Activated naive CD8-positive, alpha-beta T cell treated with anti-CD3 and anti-CD28 coated beads for 36 hours (primary cell): ENCODE measurements around the gene RALGAPA2. TPM values are rescaled to one million over a fixed set of nuclear protein-coding genes. Genes with fewer than 3 reads are reported as not detected.

Experiments
- DNase-seq: peaks from one replicate; pipeline ENCODE4 v3.0.0; 2021
- H3K27ac Mint-ChIP-seq: one replicate; pipeline ENCODE4 v1.8.0; 2022; ENCODE audit warnings: mild to moderate bottlenecking, moderate library complexity, mixed read lengths
- H3K27me3 Mint-ChIP-seq: one replicate; pipeline ENCODE4 v1.8.0; 2022; ENCODE audit warnings: mild to moderate bottlenecking, mixed read lengths
- H3K36me3 Mint-ChIP-seq: one replicate; pipeline ENCODE4 v1.8.0; 2021; ENCODE audit warnings: mild to moderate bottlenecking, mixed read lengths
- H3K4me1 Mint-ChIP-seq: one replicate; pipeline ENCODE4 v1.8.0; 2021; ENCODE audit warnings: mixed read lengths
- H3K4me3 Mint-ChIP-seq: one replicate; pipeline ENCODE4 v1.8.0; 2022; ENCODE audit warnings: mild to moderate bottlenecking, moderate library complexity, mixed read lengths
- H3K9me3 Mint-ChIP-seq: one replicate; pipeline ENCODE4 v1.8.0; 2022; ENCODE audit warnings: mixed read lengths
- total RNA-seq, 2 experiments: library from RNA; stranded (reverse); gene quantifications; one replicate each; pipeline ENCODE4 v1.2.3, GENCODE V29; 2021

Gene RALGAPA2
- total RNA-seq, 2 experiments from 2014 or later: 14.7 to 15.6 TPM

DNA sequence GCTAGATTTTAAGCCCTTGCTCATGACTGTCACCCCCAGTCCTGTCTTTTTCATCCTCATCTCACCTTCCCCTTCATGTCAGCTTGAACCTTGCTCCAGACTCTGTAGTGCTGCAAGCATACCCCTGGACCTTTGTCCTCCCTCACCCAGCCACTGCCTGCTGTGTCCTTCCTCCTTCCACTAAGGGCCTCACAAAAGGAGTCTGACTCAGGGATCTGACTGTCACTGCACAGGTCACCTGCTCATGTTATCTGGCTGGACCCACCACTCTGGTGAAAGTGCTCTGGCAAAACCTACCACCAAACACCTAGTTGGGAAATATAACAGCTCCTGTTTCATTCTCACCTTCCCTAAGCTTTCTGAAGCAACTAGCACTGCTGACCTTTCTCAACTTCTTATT lies 193.2 kb downstream of the RALGAPA2 start:
- Mint-ChIP-seq H3K4me1 (no peaks in the 10 kb centered on the region), H3K9me3 (no peaks in the 10 kb centered on the region), H3K4me3 (no peak overlapping the region), H3K27me3 (no peaks in the 10 kb centered on the region), H3K27ac (no peak overlapping the region), H3K36me3 (peaks cover 18% of the 10 kb centered on the region)
- DNase-seq: no peak

DNA sequence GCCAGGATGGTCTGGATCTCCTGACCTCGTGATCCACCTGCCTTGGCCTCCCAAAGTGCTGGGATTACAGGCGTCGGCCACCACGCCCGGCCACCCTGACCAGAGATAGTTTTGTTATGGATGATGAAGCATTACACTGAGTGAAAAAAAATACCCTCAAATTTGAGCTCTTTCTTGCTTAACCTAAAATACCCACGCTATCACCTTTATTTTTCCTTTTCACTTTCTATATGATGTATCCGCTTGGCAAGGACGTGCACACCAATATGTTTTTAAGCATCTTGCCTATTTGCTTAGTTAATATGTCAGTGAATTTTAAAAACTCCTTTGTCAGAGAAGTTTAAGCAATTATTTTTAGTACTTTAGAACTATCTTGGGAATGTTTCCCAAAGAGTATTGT lies 194.2 kb downstream of the RALGAPA2 start:
- H3K9me3 Mint-ChIP-seq: no peaks in the 10 kb centered on the region

DNA sequence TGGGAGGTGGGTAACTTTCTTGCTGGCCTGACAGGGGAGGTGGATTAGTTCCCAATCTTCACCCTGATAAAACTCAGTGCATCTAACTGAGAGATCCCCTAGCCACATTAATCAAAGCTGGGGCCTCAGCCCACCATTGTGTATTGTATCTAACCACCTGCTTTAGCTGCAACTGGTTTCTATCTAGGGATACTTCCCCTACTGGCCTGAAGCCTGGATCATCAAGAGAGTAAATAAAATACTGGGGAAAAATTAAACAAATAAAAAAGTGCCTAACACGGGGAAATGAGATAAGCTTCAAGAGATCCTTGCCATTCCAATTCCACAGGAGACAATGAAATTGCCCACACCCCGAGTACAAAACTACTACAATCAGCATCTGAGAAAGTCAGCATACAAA lies 195.1 kb downstream of the RALGAPA2 start:
- H3K27me3 Mint-ChIP-seq: no peaks in the 10 kb centered on the region
- no peaks in the 10 kb centered on the region for H3K9me3 Mint-ChIP-seq
- no peaks in the 10 kb centered on the region for H3K4me1 Mint-ChIP-seq
- H3K36me3 Mint-ChIP-seq: peaks cover 29% of the 10 kb centered on the region
- DNase-seq: no peak
- H3K27ac Mint-ChIP-seq: no peak overlapping the region
- no peak overlapping the region for H3K4me3 Mint-ChIP-seq

More for the DNA sequence above, 194.2 kb downstream of the RALGAPA2 start:
- Mint-ChIP-seq H3K27ac (no peak overlapping the region), H3K36me3 (peaks cover 21% of the 10 kb centered on the region), H3K27me3 (no peaks in the 10 kb centered on the region), H3K4me3 (no peak overlapping the region), H3K4me1 (no peaks in the 10 kb centered on the region)
- no peak for DNase-seq

DNA sequence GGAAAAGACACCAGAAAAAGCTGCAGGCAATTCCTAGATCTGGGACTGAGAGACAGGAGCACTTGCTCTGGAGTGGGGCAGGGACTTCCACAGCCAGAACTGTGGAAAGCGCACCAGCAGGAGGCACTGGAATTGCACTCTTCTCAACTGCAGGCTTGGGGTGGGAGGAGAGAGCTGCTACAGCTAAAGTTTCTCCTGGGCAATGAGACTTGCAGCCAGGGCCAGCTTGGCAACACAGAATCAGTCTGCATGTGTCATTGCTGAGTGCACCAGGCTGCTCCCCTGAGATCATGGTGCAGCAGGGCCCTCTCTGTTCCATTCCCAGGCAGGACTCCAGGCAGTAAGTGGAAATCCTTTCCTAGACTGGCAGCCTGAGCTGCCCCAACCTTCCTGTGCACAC lies 198.7 kb downstream of the RALGAPA2 start:
- H3K4me1 Mint-ChIP-seq: no peaks in the 10 kb centered on the region
- peaks cover 39% of the 10 kb centered on the region for H3K36me3 Mint-ChIP-seq

DNA sequence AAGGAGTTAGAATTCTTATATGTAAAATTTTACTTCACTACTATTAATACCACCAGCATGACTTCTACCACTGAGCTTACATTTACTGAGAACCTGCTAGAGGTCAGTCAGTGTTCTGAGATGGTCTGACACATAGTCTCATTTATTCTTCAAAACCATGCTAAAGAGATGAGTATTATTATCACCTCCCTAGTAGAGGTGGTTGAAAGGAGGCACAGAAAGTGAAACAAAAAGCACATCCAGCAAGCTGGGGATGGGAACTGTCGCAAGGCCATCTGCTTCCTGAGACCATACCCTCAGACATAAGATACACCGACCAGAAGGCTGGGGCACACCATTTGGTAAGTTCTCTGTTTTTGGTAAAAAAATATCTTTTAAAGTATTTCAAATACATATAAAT lies 206.9 kb downstream of the RALGAPA2 start:
- Mint-ChIP-seq H3K36me3 (peaks cover 30% of the 10 kb centered on the region), H3K27ac (no peak overlapping the region), H3K27me3 (no peaks in the 10 kb centered on the region), H3K9me3 (no peaks in the 10 kb centered on the region), H3K4me1 (peaks cover 2% of the 10 kb centered on the region), H3K4me3 (no peak overlapping the region)
- DNase-seq: no peak

More for the DNA sequence above, 198.7 kb downstream of the RALGAPA2 start:
- Mint-ChIP-seq H3K27ac (no peak overlapping the region), H3K4me3 (no peak overlapping the region), H3K27me3 (no peaks in the 10 kb centered on the region), H3K9me3 (no peaks in the 10 kb centered on the region)
- no peak for DNase-seq

DNA sequence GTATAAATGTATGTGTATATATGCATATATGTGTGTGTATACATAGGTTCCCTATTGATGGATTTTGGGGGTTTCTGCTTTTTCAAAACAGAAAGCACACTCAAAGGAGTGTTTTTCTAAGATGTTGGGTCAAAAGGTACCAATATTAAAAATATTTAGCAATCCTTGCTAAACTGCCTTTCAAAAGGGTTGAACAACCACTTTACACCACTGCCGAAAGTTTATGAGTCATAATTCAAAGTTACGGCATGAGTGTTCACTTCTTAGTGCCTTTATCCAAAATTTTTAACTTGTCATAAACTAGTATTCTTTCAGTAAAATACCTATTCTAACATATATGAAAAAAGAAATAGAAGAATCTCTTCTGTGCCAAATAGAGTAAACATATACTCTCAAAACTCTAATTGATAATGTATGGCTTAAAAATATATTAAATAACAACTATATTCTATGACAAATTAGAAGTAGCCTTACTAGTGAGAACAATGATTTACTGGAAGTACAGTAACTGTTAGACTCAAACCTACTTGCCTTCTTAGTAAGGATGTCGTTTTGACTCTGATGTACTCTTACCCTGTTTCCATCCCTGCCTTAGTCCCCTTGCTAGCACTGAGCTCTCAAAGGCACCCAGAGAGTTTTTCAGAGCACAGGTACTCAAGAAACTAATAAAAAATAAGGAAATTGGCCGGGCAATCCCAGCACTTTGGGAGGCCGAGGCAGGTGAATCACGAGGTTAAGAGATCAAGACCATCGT lies 208.5 kb downstream of the RALGAPA2 start:
- H3K27ac Mint-ChIP-seq: no peak overlapping the region
- no peak overlapping the region for H3K4me3 Mint-ChIP-seq
- H3K4me1 Mint-ChIP-seq: peaks cover 2% of the 10 kb centered on the region
- peaks cover 27% of the 10 kb centered on the region for H3K36me3 Mint-ChIP-seq
- H3K9me3 Mint-ChIP-seq: no peaks in the 10 kb centered on the region
- no peak for DNase-seq
- no peaks in the 10 kb centered on the region for H3K27me3 Mint-ChIP-seq

DNA sequence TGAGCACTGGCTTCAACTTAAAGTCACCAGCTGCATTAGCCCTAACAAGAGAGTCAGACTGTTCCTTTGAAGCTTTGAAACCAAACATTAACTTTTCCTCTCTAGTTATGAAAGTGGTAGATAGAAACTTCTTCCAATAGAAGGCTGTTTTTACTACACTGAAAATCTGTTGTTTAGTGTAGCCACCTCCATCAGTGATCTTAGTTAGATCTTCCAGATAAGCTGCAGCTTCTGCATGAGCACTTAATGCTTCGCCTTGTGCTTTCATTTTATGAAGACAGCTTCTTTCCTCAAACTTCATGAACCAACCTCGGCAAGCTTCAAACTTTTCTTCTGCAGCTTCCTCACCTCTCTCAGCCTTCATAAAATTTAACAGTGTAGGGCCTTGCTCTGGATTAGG lies 211.3 kb downstream of the RALGAPA2 start:
- peaks cover 5% of the 10 kb centered on the region for H3K4me1 Mint-ChIP-seq
- no peak overlapping the region for H3K27ac Mint-ChIP-seq
- H3K36me3 Mint-ChIP-seq: peaks cover 29% of the 10 kb centered on the region
- H3K9me3 Mint-ChIP-seq: no peaks in the 10 kb centered on the region
- no peak for DNase-seq
- no peak overlapping the region for H3K4me3 Mint-ChIP-seq
- no peaks in the 10 kb centered on the region for H3K27me3 Mint-ChIP-seq

DNA sequence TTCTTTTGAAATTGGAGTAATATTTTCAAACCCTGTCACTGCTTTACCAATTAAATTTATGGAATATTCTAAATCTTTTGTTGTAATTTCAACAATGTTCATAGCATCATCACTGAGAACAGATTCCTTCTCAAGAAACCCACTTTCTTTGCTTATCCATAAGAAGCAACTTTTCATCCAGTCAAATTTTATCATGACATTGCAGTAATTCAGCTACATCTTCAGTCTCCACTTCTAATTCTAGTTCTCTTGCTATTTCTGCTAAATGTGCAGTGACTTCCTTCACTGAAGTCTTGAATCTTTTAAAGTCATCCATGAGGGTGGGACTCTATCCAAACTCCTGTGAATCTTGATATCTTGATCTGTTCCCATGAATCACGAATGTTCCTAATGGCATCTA lies 212.1 kb downstream of the RALGAPA2 start:
- Mint-ChIP-seq H3K36me3 (peaks cover 29% of the 10 kb centered on the region), H3K4me1 (peaks cover 4% of the 10 kb centered on the region), H3K27ac (no peak overlapping the region), H3K27me3 (no peaks in the 10 kb centered on the region), H3K4me3 (no peak overlapping the region), H3K9me3 (no peaks in the 10 kb centered on the region)
- DNase-seq: no peak

DNA sequence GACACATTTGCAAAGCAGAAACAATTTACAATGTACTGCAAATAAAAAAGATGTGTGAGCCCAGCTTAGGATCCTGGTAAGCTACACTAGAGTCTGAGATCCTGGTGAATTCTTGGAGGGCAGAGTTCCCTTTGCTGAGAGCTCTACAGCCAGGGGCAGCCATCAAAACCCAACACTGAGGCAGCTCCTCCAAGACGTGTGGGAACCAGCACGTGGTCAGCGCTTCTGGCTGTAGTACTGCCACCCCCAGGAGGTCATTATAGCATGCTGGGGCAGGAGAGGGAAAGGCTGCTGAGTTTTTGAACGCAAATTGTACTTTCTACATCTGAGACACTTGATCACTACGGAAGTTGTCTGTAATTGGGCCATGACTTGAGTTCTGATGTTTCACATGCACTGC lies 213.0 kb downstream of the RALGAPA2 start:
- no peak overlapping the region for H3K27ac Mint-ChIP-seq
- no peaks in the 10 kb centered on the region for H3K27me3 Mint-ChIP-seq
- no peak overlapping the region for H3K4me3 Mint-ChIP-seq
- peaks cover 24% of the 10 kb centered on the region for H3K36me3 Mint-ChIP-seq
- no peaks in the 10 kb centered on the region for H3K9me3 Mint-ChIP-seq
- DNase-seq: no peak
- peaks cover 4% of the 10 kb centered on the region for H3K4me1 Mint-ChIP-seq

DNA sequence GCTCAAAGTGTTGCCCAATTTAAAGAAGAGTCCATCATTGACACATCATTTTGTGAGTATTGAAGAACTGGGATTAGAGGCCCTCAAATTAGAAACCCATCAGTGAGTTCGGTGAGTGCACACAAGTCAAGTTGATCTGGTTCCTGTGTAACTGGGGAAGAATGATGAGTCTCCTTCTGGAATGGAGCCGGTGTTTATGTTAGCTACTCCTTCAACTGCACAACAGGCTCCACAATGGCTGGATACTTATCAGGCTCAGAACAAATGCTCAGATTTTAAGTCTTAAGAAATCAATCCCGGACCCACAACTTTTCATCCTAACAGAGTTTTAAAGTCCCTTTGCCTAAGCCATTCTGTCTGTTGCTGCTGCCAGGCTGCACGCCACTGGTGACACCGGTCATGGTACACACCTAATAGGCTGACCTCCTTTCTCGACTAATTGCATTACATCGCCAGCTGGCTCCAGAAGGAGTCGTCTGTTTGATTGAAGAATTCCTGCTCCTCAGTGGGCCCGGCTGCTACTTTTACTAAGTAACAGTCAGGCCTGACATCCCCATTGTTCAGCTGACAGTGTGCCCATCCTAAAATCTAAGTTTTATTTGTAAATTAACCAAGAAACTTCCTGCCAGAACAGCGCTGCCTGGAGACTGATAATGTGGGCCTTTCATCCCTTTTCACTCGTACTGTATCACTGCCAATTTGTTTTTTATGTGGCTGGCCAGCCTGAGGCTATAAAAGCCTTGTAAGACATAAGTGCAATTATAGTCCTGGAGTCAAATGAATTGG lies 214.2 kb downstream of the RALGAPA2 start:
- Mint-ChIP-seq H3K27me3 (no peaks in the 10 kb centered on the region), H3K36me3 (peaks cover 23% of the 10 kb centered on the region), H3K4me1 (peaks cover 4% of the 10 kb centered on the region), H3K4me3 (no peak overlapping the region), H3K27ac (no peak overlapping the region), H3K9me3 (no peaks in the 10 kb centered on the region)
- DNase-seq: no peak

DNA sequence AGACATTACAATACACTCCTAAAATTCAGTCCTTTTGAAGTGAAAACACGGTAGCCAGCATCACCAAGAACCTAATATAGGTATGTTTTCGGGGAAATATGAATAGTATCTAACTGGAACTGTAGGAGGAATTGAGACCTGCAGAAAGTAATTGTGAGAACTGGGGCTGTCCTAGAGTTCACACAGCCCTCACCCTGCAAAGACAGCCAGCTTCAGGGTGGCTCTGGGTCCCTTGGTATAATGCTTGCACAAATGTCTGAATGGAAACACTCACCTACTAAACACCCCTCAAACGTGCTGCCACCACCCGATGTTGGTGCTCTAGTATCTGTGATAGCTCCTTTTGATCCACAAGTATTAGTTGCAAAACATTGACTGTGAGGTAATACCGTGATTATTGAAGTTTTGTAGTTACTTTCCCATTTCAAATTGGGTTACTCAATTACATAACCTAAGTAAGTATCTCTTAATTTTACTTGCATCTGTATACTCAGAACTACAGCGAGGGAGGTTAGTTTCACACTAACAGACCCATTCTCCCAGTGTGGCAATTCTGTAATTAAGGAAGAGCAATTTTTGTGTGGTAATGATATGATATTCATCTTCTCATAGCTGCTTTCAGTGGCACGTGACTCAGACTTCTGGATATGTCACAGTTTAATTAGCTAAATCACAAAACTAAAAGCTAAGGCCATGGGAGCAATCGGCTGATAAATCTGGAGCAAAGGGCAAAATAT lies 215.0 kb downstream of the RALGAPA2 start:
- Mint-ChIP-seq H3K27me3 (no peaks in the 10 kb centered on the region), H3K4me3 (no peak overlapping the region), H3K9me3 (no peaks in the 10 kb centered on the region), H3K4me1 (peaks cover 4% of the 10 kb centered on the region), H3K27ac (no peak overlapping the region), H3K36me3 (peaks cover 21% of the 10 kb centered on the region)
- no peak for DNase-seq

DNA sequence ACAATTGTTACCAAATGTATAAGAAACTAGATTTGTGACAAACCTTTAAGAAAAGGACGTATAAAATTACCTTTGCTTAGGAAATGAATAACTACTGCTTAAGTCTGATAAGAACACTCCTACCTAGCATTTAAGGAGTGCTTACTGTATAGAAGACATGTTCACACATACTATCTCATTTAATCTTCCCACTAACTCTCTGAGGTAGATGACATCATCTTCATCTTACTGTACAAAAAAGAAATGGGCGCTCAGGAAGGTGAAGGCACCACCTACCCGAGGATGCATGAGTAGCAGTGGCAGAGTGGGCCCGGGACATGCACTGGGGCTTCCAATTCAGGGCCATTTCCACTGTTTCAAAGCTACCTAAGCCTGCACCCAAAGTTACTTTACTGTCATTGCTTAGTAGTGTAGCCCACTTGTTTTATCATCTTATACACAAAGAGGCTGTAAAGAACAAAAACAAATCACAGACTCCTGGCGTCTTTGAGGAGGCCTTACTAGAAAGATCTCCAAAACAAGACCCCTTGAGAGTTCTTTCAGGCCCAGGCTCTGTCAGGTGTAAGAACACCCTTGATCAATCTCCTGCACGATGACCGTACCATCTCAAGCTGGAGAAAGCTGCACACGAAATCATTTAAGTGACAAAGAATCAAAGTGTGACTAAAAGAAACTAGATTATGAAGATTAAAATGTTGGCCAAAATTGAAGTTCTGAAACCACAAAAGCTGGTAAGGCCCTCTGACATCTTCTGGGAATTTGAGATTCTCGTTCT lies 216.5 kb downstream of the RALGAPA2 start:
- H3K9me3 Mint-ChIP-seq: no peaks in the 10 kb centered on the region
- H3K4me1 Mint-ChIP-seq: peaks cover 17% of the 10 kb centered on the region
- no peak for DNase-seq
- no peaks in the 10 kb centered on the region for H3K27me3 Mint-ChIP-seq
- peaks cover 16% of the 10 kb centered on the region for H3K36me3 Mint-ChIP-seq
- no peak overlapping the region for H3K4me3 Mint-ChIP-seq
- H3K27ac Mint-ChIP-seq: no peak overlapping the region

DNA sequence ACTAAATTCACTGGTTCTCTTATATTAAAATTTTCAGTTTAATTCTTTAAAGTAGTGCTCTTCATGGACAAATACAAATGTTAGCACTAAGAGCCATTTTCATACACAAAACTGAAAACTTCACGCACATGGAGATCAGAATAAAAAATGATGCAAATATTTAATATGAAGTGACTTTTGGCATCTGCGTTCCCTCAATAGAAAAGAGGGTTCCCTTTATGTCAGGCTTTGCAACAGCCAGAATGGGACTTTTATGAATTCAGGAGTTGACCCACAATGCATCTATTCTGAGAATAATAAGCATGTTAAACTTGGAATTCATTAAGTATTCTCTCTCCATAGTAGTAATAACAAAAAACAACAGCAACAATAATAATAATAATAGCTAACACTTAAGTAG lies 218.7 kb downstream of the RALGAPA2 start:
- Mint-ChIP-seq H3K9me3 (no peaks in the 10 kb centered on the region), H3K27me3 (no peaks in the 10 kb centered on the region), H3K4me3 (no peak overlapping the region), H3K4me1 (peaks cover 35% of the 10 kb centered on the region), H3K36me3 (peaks cover 28% of the 10 kb centered on the region), H3K27ac (no peak overlapping the region)
- DNase-seq: no peak

DNA sequence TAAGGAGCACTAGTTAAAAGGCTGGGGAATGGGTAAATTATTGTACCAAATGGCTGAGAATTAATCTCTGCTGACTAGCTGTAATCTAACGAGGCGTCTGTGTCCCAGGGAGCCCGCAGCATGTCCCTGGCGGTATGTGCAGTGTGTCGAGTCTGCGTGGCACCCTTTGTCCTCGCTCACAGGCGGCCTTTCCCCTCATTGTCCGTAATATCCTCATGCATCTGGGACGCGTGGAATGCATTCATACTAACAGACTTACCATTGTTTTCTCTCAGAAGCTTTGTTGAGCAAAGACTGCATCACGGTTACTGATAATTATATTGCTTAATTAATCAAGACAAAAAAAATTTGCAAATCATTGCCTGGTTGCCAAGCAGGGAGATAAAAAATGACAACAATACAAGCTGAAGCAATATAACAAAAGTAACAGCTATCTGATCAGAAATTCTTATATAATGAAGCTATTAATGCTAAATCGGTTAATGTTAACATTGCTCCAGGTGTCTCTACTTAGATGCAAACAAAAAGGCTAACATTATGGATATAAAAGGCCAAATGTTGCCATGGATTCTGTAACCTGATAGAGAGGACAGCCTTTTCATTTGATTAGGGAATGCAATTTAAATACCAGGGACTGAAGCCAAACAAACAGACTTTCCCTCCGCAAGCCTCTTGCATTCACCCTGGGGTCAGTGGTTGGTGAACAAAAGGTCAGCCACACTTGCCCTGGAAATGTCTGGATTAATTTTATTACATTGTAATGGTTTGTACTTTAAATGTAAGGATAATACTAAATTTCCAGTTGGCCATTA lies 219.7 kb downstream of the RALGAPA2 start:
- Mint-ChIP-seq H3K9me3 (no peaks in the 10 kb centered on the region), H3K27ac (peak overlapping the region; percentile 93), H3K4me3 (no peak overlapping the region), H3K4me1 (peaks cover 43% of the 10 kb centered on the region), H3K27me3 (no peaks in the 10 kb centered on the region), H3K36me3 (peaks cover 36% of the 10 kb centered on the region)
- no peak for DNase-seq
